GM23248 (cell line): ENCODE data around the gene NHS. TPM values are rescaled to one million over a fixed set of nuclear protein-coding genes. Genes with fewer than 3 reads are reported as not detected.
A peak's percentile ranks its signal among the peaks of the same experiment; 100 is the strongest.

Experiments used
- DNase-seq: peaks from one replicate; pipeline ENCODE4 v3.0.0-alpha.2; 2015
- H2AFZ ChIP-seq: fragments of 200-600 bp; sonication (generic); 2 replicates; pipeline ENCODE4 v1.6.1; 2016; ENCODE audit warnings: antibody characterized with exemption
- H3F3A ChIP-seq: fragments of 200-600 bp; sonication (generic); 2 replicates; pipeline ENCODE4 v1.6.1; 2016; ENCODE audit warnings: mild to moderate bottlenecking, antibody characterized with exemption, mixed run types; ENCODE audit not compliant: insufficient read depth
- H3K27ac ChIP-seq: fragments of 200-600 bp; sonication (generic); 2 replicates; pipeline ENCODE4 v1.5.1; 2016; ENCODE audit warnings: mild to moderate bottlenecking
- H3K27me3 ChIP-seq: fragments of 200-600 bp; sonication (generic); replicated peaks from 2 replicates; pipeline ENCODE4 v1.6.1; 2016; ENCODE audit warnings: mild to moderate bottlenecking; ENCODE audit not compliant: insufficient read depth
- H3K36me3 ChIP-seq: fragments of 200-600 bp; sonication (generic); 2 replicates; pipeline ENCODE4 v1.6.1; 2016; ENCODE audit warnings: low read depth, mild to moderate bottlenecking
- H3K4me1 ChIP-seq: fragments of 200-600 bp; sonication (generic); 2 replicates; pipeline ENCODE4 v1.6.1; 2016; ENCODE audit warnings: mild to moderate bottlenecking; ENCODE audit not compliant: insufficient read depth
- H3K4me2 ChIP-seq: fragments of 200-600 bp; sonication (generic); one replicate; pipeline ENCODE4 v1.6.1; 2016; ENCODE audit warnings: mild to moderate bottlenecking; ENCODE audit not compliant: unreplicated experiment
- H3K4me3 ChIP-seq: fragments of 200-600 bp; sonication (generic); 2 replicates; pipeline ENCODE4 v1.5.1; 2016; ENCODE audit warnings: mild to moderate bottlenecking
- H3K79me2 ChIP-seq: fragments of 200-600 bp; sonication (generic); 2 replicates; pipeline ENCODE4 v1.6.1; 2016; ENCODE audit warnings: mild to moderate bottlenecking; ENCODE audit not compliant: insufficient read depth
- H3K9ac ChIP-seq: fragments of 200-600 bp; sonication (generic); 2 replicates; pipeline ENCODE4 v1.6.1; 2016; ENCODE audit warnings: mild to moderate bottlenecking
- H3K9me2 ChIP-seq: fragments of 200-600 bp; sonication (generic); 2 replicates; pipeline ENCODE4 v1.6.1; 2016; ENCODE audit warnings: mixed run types, mild to moderate bottlenecking, moderate library complexity; ENCODE audit not compliant: insufficient read depth
- H3K9me3 ChIP-seq: fragments of 200-600 bp; sonication (generic); one replicate; pipeline ENCODE4 v1.6.1; 2017; ENCODE audit warnings: low read depth
- H4K20me1 ChIP-seq: fragments of 200-600 bp; sonication (generic); 2 replicates; pipeline ENCODE4 v1.6.0; 2016; ENCODE audit not compliant: insufficient read depth
- EZH2 ChIP-seq: fragments of 200-600 bp; sonication (generic); IDR thresholded peaks from 2 replicates; pipeline ENCODE4 v1.6.1; 2018; ENCODE audit warnings: antibody characterized with exemption, mild to moderate bottlenecking; ENCODE audit not compliant: insufficient read depth, poor library complexity, severe bottlenecking
- EZH2phosphoT487 ChIP-seq: fragments of 200-600 bp; sonication (generic); IDR thresholded peaks from 2 replicates; pipeline ENCODE4 v1.6.1; 2018; ENCODE audit warnings: antibody characterized with exemption, moderate library complexity, mild to moderate bottlenecking, low read depth; ENCODE audit not compliant: insufficient read depth
- WGBS, 2 experiments: methylation state at CpG; one replicate each; pipeline ENCODE4 v1.1.6; 2015 to 2017; ENCODE audit warnings: low lambda C conversion rate in 2 of 2, low coverage in 1 of 2; ENCODE audit errors: missing lambda C conversion rate in 2 of 2; 5-methylcytosine and 5-hydroxymethylcytosine counted together
- in situ Hi-C: fragments of 300-500 bp; cut with MboI; formaldehyde crosslinking; loops from 2 replicates; pipeline ENCODE4 v1.15.0; 2020
- polyA plus RNA-seq: library from polyadenylated mRNA; unstranded; fragments of >200 nt; fragmentation: Nextera tagmentation; extraction: Ambion mirVana; gene quantifications from 2 replicates; pipeline ENCODE4 v1.2.1, GENCODE V29; 2016
- total RNA-seq: library from RNA; depleted of rRNA; stranded (reverse); fragments of >200 nt; shearing (Covaris generic); gene quantifications from 2 replicates; pipeline ENCODE4 v1.2.3, GENCODE V29; 2014

NHS gene
- total and polyA plus RNA-seq, 2 experiments from 2014 or later: 1.0 to 5.6 TPM

GRCh38 chrX:17656035-17656418, 281.0 kb downstream of the NHS start:
- Histone ChIP-seq H2AFZ (0 out of 2 replicates have a peak overlapping the region, but pooled peaks have one; percentile 44), H3K79me2 (no peaks in the 10 kb centered on the region), H3F3A (no peaks in the 10 kb centered on the region), H3K9me3 (no peaks in the 10 kb centered on the region), H3K4me1 (no peaks in the 10 kb centered on the region), H3K9me2 (no peaks in the 10 kb centered on the region), H3K27me3 (no peaks in the 10 kb centered on the region), H3K9ac (no peak overlapping the region), H3K4me3 (peak overlapping the region; percentile 64), H3K4me2 (peak overlapping the region; percentile 78), H3K27ac (no peak overlapping the region), H3K36me3 (no peaks in the 10 kb centered on the region), H4K20me1 (no peaks in the 10 kb centered on the region)
- DNase-seq: peak; percentile 17
- TF ChIP-seq EZH2phosphoT487: no peak
- TF ChIP-seq EZH2: no peak
- 14 to 40% methylated on average over 3 to 25 of the region's 36 CpGs for WGBS, 2 experiments
- in situ Hi-C loops: no loop called here

GRCh38 chrX:17656556-17656955, 281.6 kb downstream of the NHS start:
- Histone ChIP-seq H3K9ac (no peak overlapping the region), H3K9me3 (no peaks in the 10 kb centered on the region), H3K27ac (no peak overlapping the region), H3K9me2 (no peaks in the 10 kb centered on the region), H3K36me3 (no peaks in the 10 kb centered on the region), H3F3A (no peaks in the 10 kb centered on the region), H3K4me1 (no peaks in the 10 kb centered on the region), H4K20me1 (no peaks in the 10 kb centered on the region), H2AFZ (no peak overlapping the region), H3K4me2 (no peak overlapping the region), H3K27me3 (no peaks in the 10 kb centered on the region), H3K79me2 (no peaks in the 10 kb centered on the region), H3K4me3 (no peak overlapping the region)
- TF ChIP-seq EZH2: no peak
- no peak for TF ChIP-seq EZH2phosphoT487
- no peak for DNase-seq
- 94 to 100% methylated on average over 4 to 16 of the region's 16 CpGs for WGBS, 2 experiments
- in situ Hi-C loops: no loop called here

- no peaks in the 10 kb centered on the region for H3K9me3 ChIP-seq
- H3K9me2 ChIP-seq: no peaks in the 10 kb centered on the region
- in situ Hi-C loops: no loop called here
- TF ChIP-seq EZH2 (no peak), EZH2phosphoT487 (no peak)
- H3K27me3 ChIP-seq: no peaks in the 10 kb centered on the region
- no peak overlapping the region for H3K9ac ChIP-seq
- H3K27ac ChIP-seq: no peak overlapping the region
- no peak for DNase-seq
- no peak overlapping the region for H2AFZ ChIP-seq
- no peaks in the 10 kb centered on the region for H3K36me3 ChIP-seq
- no peaks in the 10 kb centered on the region for H3F3A ChIP-seq
- no peaks in the 10 kb centered on the region for H3K79me2 ChIP-seq
- H3K4me3 ChIP-seq: no peak overlapping the region
- H3K4me1 ChIP-seq: no peaks in the 10 kb centered on the region
- no peaks in the 10 kb centered on the region for H4K20me1 ChIP-seq
- no peak overlapping the region for H3K4me2 ChIP-seq
- 86 to 90% methylated on average over 3 of the region's 3 CpGs for WGBS, 2 experiments
These were observed 287.4 kb downstream of the NHS start for GRCh38 chrX:17662391-17662790.

- Histone ChIP-seq H3K4me1 (no peaks in the 10 kb centered on the region), H3K79me2 (no peaks in the 10 kb centered on the region), H3K27ac (no peak overlapping the region), H3K36me3 (no peaks in the 10 kb centered on the region), H3K9ac (no peak overlapping the region), H3K4me3 (no peak overlapping the region), H3K9me3 (no peaks in the 10 kb centered on the region), H3K27me3 (no peaks in the 10 kb centered on the region), H3F3A (no peaks in the 10 kb centered on the region), H4K20me1 (no peaks in the 10 kb centered on the region), H3K4me2 (no peak overlapping the region), H3K9me2 (no peaks in the 10 kb centered on the region), H2AFZ (no peak overlapping the region)
- in situ Hi-C loops: no loop called here
- no peak for TF ChIP-seq EZH2
- TF ChIP-seq EZH2phosphoT487: no peak
- WGBS, 2 experiments: 74 to 85% methylated on average over 4 of the region's 4 CpGs
- no peak for DNase-seq
These were observed 293.9 kb downstream of the NHS start for GRCh38 chrX:17668929-17669328.

GRCh38 chrX:17669458-17669857, 294.5 kb downstream of the NHS start:
- no peaks in the 10 kb centered on the region for H3K79me2 ChIP-seq
- no peak for TF ChIP-seq EZH2
- TF ChIP-seq EZH2phosphoT487: no peak
- no peaks in the 10 kb centered on the region for H3K9me2 ChIP-seq
- H3K4me1 ChIP-seq: no peaks in the 10 kb centered on the region
- no peaks in the 10 kb centered on the region for H4K20me1 ChIP-seq
- no peak for DNase-seq
- H3F3A ChIP-seq: no peaks in the 10 kb centered on the region
- H3K4me3 ChIP-seq: no peak overlapping the region
- H3K9ac ChIP-seq: no peak overlapping the region
- H3K27ac ChIP-seq: no peak overlapping the region
- H3K27me3 ChIP-seq: no peaks in the 10 kb centered on the region
- H3K4me2 ChIP-seq: no peak overlapping the region
- WGBS, 2 experiments: 82 to 100% methylated on average over 2 of the region's 2 CpGs
- no peak overlapping the region for H2AFZ ChIP-seq
- H3K36me3 ChIP-seq: no peaks in the 10 kb centered on the region
- H3K9me3 ChIP-seq: no peaks in the 10 kb centered on the region
- in situ Hi-C loops: no loop called here
